Panc1 (cell line): ENCODE measurements around the gene DIP2C. TPM values are rescaled to one million over a fixed set of nuclear protein-coding genes. Genes with fewer than 3 reads are reported as not detected.
"Not testable (repeated sequence)": the region's sequence is repeated elsewhere in the genome, so short reads cannot be mapped to it uniquely, and the experiment has no call there.

Experiments
- ATAC-seq: fragments of 200-7000 bp; cut with Tn5 transposase; 2 replicates; pipeline ENCODE4 v1.9.1; 2020; ENCODE audit warnings: mild to moderate bottlenecking, moderate library complexity
- BruUV-seq: library from RNA; stranded (reverse); fragments of 400-500 nt; replicated peaks from 2 replicates; lab custom pipeline; 2021; lab: Mats Ljungman, UMichigan
- CTCF ChIA-PET: fragments of 300-600 bp; sonication (Branson Sonifier 250); formaldehyde crosslinking; loops from one replicate; lab custom pipeline; 2022; ENCODE audit warnings: antibody characterized with exemption; lab: Charles Lee
- POLR2A ChIA-PET: fragments of 300-600 bp; sonication (Branson Sonifier 250); formaldehyde crosslinking; loops from one replicate; lab custom pipeline; 2022; ENCODE audit warnings: antibody characterized with exemption; lab: Charles Lee
- DNase-seq: peaks from one replicate; pipeline ENCODE4 v3.0.0-alpha.2; 2010; ENCODE audit warnings: low read depth, low spot score
- H3K27ac ChIP-seq: 2 replicates; pipeline ENCODE4 v1.5.1; 2011; ENCODE audit warnings: mild to moderate bottlenecking, low read length, inconsistent platforms
- H3K27me3 ChIP-seq: fragments of 200-500 bp; sonication (Bioruptor generic); 2 replicates; pipeline ENCODE4 v1.6.0; 2014; ENCODE audit warnings: low read length, inconsistent platforms; ENCODE audit not compliant: control insufficient read depth, insufficient read depth
- H3K36me3 ChIP-seq: fragments of 200-500 bp; sonication (Bioruptor generic); 2 replicates; pipeline ENCODE4 v1.5.1; 2014; ENCODE audit warnings: inconsistent platforms, mild to moderate bottlenecking, low read length, moderate library complexity; ENCODE audit not compliant: control insufficient read depth, insufficient read depth
- H3K4me1 ChIP-seq: 2 replicates; pipeline ENCODE4 v1.5.1; 2011; ENCODE audit warnings: inconsistent platforms, mild to moderate bottlenecking, low read length, moderate library complexity; ENCODE audit not compliant: control insufficient read depth, insufficient read depth
- H3K4me3 ChIP-seq, 2 experiments: 2 replicates each; pipeline ENCODE4 v1.5.1; 2011 to 2012; ENCODE audit warnings: low read depth in 2 of 2, low read length in 2 of 2, mild to moderate bottlenecking in 2 of 2, inconsistent platforms in 1 of 2, moderate library complexity in 1 of 2
- H3K9me3 ChIP-seq: fragments of 200-500 bp; sonication (Bioruptor generic); 2 replicates; pipeline ENCODE4 v1.5.1; 2014; ENCODE audit warnings: low read depth, mild to moderate bottlenecking, inconsistent platforms, low read length, moderate library complexity; ENCODE audit not compliant: control insufficient read depth, insufficient read depth
- POLR2AphosphoS5 ChIP-seq: IDR thresholded peaks from 2 replicates; pipeline ENCODE4 v1.6.1; 2012; ENCODE audit warnings: mild to moderate bottlenecking, low read depth, low read length, moderate library complexity
- SIN3A ChIP-seq: IDR thresholded peaks from 2 replicates; pipeline ENCODE4 v1.6.1; 2012; ENCODE audit warnings: low read depth, mild to moderate bottlenecking, low read length, moderate library complexity, borderline replicate concordance; ENCODE audit not compliant: insufficient read depth
- TCF7L2 ChIP-seq: IDR thresholded peaks from 2 replicates; pipeline ENCODE4 v1.6.1; 2011; ENCODE audit warnings: mild to moderate bottlenecking, low read depth, low read length, inconsistent platforms
- in situ Hi-C: cut with HindIII; loops from 2 replicates; pipeline ENCODE4 v1.10.0; 2016; ENCODE audit warnings: low sequenced_read_pairs, low pct_unique_long_range_greater_than_20kb
- intact Hi-C: fragments of 100-400 bp; cut with micrococcal nuclease; formaldehyde crosslinking; loops from one replicate; pipeline ENCODE4 v1.10.0; 2022; ENCODE audit not compliant: unreplicated experiment
- total RNA-seq: library from RNA; stranded (reverse); gene quantifications from one replicate; pipeline ENCODE4 v1.2.1, GENCODE V29; 2021; ENCODE audit not compliant: unreplicated experiment
- TF ChIP-seq, protein P1 (sequence below): fragments of 450-650 bp; IDR thresholded peaks from 2 replicates; pipeline ENCODE4 v1.5.1; 2017; ENCODE audit warnings: mild to moderate bottlenecking
- TF ChIP-seq, protein P2 (sequence below), 2 experiments: IDR thresholded peaks; 2 replicates each; pipeline ENCODE4 v1.6.1; 2011 to 2012; ENCODE audit warnings: low read depth in 2 of 2, control low read depth in 1 of 2, low read length in 1 of 2, mild to moderate bottlenecking in 1 of 2, moderate library complexity in 1 of 2; ENCODE audit not compliant: insufficient read depth in 1 of 2

Gene DIP2C
- total RNA-seq, 1 experiment from 2014 or later: 13.2 TPM

DNA sequence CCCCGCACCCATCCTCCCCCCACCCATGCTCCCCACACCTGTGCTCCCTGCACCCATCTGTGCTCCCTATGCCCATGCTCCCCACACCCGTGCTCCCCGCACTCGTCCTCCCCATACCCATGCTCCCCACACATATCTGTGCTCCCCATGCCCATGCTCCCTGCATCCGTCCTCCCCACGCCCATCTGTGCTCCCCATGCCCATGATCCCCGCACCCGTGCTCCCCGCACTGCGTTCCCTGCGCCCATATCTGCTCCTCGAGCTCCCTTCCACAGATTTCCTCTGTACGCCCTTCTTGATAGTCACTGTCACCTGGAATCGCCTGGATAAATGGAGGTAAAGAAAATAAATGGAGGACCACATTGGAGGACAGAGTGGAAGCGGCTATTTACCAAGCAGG lies 9.9 kb downstream of the DIP2C start:
- Histone ChIP-seq H3K9me3 (no peaks in the 10 kb centered on the region), H3K27ac (no peak overlapping the region), H3K27me3 (no peaks in the 10 kb centered on the region), H3K4me1 (peaks cover 10% of the 10 kb centered on the region), H3K36me3 (no peaks in the 10 kb centered on the region), H3K4me3 (no peak overlapping the region)
- CTCF ChIA-PET: no interaction called here
- in situ Hi-C loops (no loop called here), intact Hi-C loops (no loop called here)
- TF ChIP-seq SIN3A (no peak), POLR2AphosphoS5 (no peak), TCF7L2 (no peak)
- TF ChIP-seq, protein P1, sequence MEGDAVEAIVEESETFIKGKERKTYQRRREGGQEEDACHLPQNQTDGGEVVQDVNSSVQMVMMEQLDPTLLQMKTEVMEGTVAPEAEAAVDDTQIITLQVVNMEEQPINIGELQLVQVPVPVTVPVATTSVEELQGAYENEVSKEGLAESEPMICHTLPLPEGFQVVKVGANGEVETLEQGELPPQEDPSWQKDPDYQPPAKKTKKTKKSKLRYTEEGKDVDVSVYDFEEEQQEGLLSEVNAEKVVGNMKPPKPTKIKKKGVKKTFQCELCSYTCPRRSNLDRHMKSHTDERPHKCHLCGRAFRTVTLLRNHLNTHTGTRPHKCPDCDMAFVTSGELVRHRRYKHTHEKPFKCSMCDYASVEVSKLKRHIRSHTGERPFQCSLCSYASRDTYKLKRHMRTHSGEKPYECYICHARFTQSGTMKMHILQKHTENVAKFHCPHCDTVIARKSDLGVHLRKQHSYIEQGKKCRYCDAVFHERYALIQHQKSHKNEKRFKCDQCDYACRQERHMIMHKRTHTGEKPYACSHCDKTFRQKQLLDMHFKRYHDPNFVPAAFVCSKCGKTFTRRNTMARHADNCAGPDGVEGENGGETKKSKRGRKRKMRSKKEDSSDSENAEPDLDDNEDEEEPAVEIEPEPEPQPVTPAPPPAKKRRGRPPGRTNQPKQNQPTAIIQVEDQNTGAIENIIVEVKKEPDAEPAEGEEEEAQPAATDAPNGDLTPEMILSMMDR: no peak
- TF ChIP-seq, protein P2, sequence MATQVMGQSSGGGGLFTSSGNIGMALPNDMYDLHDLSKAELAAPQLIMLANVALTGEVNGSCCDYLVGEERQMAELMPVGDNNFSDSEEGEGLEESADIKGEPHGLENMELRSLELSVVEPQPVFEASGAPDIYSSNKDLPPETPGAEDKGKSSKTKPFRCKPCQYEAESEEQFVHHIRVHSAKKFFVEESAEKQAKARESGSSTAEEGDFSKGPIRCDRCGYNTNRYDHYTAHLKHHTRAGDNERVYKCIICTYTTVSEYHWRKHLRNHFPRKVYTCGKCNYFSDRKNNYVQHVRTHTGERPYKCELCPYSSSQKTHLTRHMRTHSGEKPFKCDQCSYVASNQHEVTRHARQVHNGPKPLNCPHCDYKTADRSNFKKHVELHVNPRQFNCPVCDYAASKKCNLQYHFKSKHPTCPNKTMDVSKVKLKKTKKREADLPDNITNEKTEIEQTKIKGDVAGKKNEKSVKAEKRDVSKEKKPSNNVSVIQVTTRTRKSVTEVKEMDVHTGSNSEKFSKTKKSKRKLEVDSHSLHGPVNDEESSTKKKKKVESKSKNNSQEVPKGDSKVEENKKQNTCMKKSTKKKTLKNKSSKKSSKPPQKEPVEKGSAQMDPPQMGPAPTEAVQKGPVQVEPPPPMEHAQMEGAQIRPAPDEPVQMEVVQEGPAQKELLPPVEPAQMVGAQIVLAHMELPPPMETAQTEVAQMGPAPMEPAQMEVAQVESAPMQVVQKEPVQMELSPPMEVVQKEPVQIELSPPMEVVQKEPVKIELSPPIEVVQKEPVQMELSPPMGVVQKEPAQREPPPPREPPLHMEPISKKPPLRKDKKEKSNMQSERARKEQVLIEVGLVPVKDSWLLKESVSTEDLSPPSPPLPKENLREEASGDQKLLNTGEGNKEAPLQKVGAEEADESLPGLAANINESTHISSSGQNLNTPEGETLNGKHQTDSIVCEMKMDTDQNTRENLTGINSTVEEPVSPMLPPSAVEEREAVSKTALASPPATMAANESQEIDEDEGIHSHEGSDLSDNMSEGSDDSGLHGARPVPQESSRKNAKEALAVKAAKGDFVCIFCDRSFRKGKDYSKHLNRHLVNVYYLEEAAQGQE (IDR thresholded peaks at IDR 0.05; ENCODE audit: insufficient read depth in 1 of 2, low read depth in 2 of 2, low read length in 1 of 2): no peak
- ATAC-seq (no peak), DNase-seq (no peak)
- no TSS peak for BruUV-seq
- POLR2A ChIA-PET: no interaction called here

GRCh38 chr10:678662-679005 lies 10.8 kb downstream of the DIP2C start:
- H3K9me3 ChIP-seq, BruUV-seq, POLR2A ChIA-PET, H3K36me3 ChIP-seq, in situ Hi-C loops, ATAC-seq, H3K4me3 ChIP-seq, H3K4me1 ChIP-seq, intact Hi-C loops, H3K27me3 ChIP-seq, DNase-seq, H3K27ac ChIP-seq: not testable (repeated sequence)
- CTCF ChIA-PET: interaction anchor here (0.8 kb wide), 1 partner anchor 104 kb away, joined by 11 read pairs; no protein-coding TSS in a partner anchor

DNA sequence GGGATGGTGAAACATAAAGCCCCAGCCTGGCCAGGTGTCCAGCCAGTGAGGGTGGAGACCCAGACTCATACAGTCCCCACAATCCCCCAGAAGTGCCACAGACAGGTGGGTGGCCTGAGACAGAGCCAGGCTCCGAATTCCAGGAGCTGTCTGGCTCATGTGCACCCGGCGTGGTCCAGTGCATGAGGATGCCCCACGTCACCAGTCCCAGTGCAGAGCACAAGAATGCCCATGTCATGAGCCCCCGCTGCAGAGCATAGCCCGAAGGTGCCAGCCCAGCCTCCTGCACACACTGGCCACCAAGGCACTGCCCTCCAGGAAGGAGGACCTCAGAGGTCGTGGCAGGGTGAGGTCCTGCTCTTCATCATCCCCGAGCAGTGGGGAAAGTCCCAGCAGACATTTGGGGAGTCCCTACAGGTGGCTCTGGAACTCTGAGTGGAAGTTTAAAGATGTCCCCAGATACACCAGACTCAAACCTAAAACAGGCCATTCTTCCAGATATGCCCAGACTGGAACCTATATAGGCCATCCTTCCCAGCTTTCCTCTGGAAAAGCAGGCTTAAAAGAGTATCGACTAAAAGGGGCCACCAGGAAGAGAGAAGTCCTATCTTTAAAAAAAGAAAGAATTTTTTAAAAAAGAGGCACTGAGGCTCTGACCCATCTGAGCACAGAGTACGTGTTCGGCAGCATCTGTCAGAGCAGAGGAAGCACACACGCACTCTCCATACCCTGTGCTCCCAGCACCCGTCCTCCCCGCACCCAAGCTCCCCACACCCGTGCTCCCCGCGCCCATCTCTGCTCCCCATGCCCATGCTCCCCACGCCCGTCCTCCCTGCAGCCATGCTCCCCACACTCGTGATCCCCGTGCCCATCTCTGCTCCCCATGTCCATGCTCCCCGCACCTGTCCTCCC lies 11.5 kb downstream of the DIP2C start:
- ATAC-seq (peak; percentile 43; the same call in 1 of the 2 replicates), DNase-seq (no peak)
- no TSS peak for BruUV-seq
- Histone ChIP-seq H3K27ac (no peak overlapping the region), H3K36me3 (no peaks in the 10 kb centered on the region), H3K9me3 (no peaks in the 10 kb centered on the region), H3K27me3 (no peaks in the 10 kb centered on the region), H3K4me1 (peaks cover 6% of the 10 kb centered on the region), H3K4me3 (no peak overlapping the region)
- TF ChIP-seq TCF7L2 (no peak), SIN3A (no peak), POLR2AphosphoS5 (no peak)
- TF ChIP-seq, protein P1: no peak
- TF ChIP-seq, protein P2 (IDR thresholded peaks at IDR 0.05; ENCODE audit: insufficient read depth in 1 of 2, low read depth in 2 of 2, low read length in 1 of 2): no peak
- intact Hi-C loops (no loop called here), in situ Hi-C loops (no loop called here)
- ChIA-PET CTCF (interaction anchor here (0.8 kb wide), 1 partner anchor 104 kb away, joined by 11 read pairs; no protein-coding TSS in a partner anchor), POLR2A (interaction anchor here (0.6 kb wide), 1 partner anchor 165 kb away, joined by 12 read pairs; no protein-coding TSS in a partner anchor)
